ENCODE data around the gene RPS21.

GRCh38 chr20:62426699-62427131 is 39.8 kb downstream of the RPS21 start:
- TF ChIP-seq POLR2A (IDR thresholded peaks at IDR 0.05; ENCODE audit: low read depth, low read length) (no peak), TAF1 (IDR thresholded peaks at IDR 0.05; ENCODE audit: borderline replicate concordance, low read depth, low read length) (no peak), POLR2AphosphoS5 (IDR thresholded peaks at IDR 0.05; ENCODE audit: low read depth, low read length) (no peak)

All from GM12892 (cell line).